ENCODE results near the gene TCF12.

TCF12 gene

GRCh38 chr15:57217778-57218598 is 299.5 kb downstream of the TCF12 start:
- peak; percentile 40 for DNase-seq (ENCODE audit: low read depth)
- H3K4me3 ChIP-seq (ENCODE audit: control insufficient read depth, low read depth, low read length) = no peak overlapping the region
- no peak for TF ChIP-seq CTCF (conservative IDR thresholded peaks at IDR 0.05; ENCODE audit: control insufficient read depth, insufficient read depth, low read depth, low read length)

DNA sequence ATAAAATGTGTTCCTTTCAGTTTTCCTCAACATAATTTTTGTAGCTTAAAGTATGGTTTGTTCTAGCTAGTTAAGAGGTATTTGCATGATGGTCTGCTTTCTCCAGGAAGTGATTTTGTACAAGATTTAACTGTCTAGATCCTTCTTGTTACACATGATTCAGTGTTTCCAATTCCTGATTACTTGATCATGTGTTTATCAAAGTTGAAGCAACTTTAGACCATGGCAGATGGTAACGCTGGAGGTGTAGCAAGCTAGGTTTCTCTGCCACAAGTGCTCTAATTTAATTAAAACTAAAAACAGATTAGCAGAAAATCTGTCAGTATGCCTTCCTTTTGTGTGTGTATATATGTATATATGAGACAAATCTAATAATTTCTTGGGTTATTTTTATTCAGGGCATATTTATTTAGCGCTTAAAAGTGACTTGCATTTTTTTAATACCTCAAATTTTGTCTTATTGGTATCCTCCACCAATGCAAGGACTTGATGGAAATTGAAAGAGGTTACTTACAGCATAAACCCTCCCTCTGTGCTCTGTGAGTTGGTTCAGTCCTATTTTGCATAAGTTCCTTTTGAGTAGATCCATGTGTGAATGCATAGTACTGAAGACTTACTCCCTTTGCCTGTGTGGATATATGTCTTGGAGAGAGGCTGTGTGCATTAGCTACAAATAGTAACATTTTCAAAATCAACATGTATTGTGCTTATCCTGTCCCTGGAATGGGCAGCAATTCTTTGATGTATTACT is 300.6 kb downstream of the TCF12 start:
- peak overlapping the region; percentile 61 for H3K4me3 ChIP-seq (ENCODE audit: control insufficient read depth, low read depth, low read length)
- no peak for TF ChIP-seq CTCF (conservative IDR thresholded peaks at IDR 0.05; ENCODE audit: control insufficient read depth, insufficient read depth, low read depth, low read length)

GRCh38 chr15:57220205-57220604 is 301.8 kb downstream of the TCF12 start:
- no peak for TF ChIP-seq CTCF (conservative IDR thresholded peaks at IDR 0.05; ENCODE audit: control insufficient read depth, insufficient read depth, low read depth, low read length)
- DNase-seq (ENCODE audit: low read depth) = peak; percentile 92
- H3K4me3 ChIP-seq (ENCODE audit: control insufficient read depth, low read depth, low read length) = peak overlapping the region; percentile 61

More for the DNA sequence above, 300.6 kb downstream of the TCF12 start:
- peak; percentile 95 for DNase-seq (ENCODE audit: low read depth)

DNA sequence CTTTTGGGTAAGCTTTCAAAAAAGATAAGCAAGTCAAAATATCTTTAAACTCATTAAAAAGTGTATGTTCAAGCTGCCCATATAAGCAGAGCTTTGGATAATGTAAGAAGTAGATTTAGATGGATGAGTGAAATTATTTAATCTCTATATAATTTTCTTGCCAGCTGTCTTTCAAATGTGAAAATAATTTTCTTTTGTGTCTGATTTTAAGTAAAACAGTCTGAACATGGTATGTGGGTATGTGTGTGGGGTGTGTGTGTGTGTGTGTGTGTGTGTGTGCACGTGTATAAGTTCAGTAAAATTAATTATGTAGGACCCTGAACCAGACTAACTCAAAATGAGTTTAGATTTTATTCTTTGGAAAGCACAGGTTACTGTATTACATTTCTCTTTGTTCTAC is 302.7 kb downstream of the TCF12 start:
- peak overlapping the region; percentile 41 for H3K4me3 ChIP-seq (ENCODE audit: control insufficient read depth, low read depth, low read length)
- no peak for TF ChIP-seq CTCF (conservative IDR thresholded peaks at IDR 0.05; ENCODE audit: control insufficient read depth, insufficient read depth, low read depth, low read length)
- no peak for DNase-seq (ENCODE audit: low read depth)

DNA sequence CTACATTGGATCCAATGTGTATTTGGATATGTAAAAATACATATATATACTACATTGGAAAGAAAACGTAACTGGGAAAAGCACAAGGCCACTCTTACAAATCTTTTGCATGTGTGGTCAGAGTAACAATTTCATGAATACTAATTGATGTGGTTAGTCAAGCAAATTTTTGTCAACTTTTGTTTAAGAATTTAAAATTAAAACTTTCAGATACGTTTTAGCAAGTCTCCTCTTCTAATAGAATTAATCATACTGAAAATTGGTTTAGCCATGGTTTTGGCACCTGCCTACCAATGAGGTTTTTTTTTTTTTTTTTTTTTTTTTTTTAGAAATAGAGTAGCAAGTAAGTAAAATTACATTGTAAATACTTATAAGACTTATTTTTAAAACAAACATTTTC is 304.9 kb downstream of the TCF12 start:
- no peak for TF ChIP-seq CTCF (conservative IDR thresholded peaks at IDR 0.05; ENCODE audit: control insufficient read depth, insufficient read depth, low read depth, low read length)
- no peak for DNase-seq (ENCODE audit: low read depth)

GRCh38 chr15:57223887-57224286 is 305.4 kb downstream of the TCF12 start:
- no peak for DNase-seq (ENCODE audit: low read depth)
- no peak for TF ChIP-seq CTCF (conservative IDR thresholded peaks at IDR 0.05; ENCODE audit: control insufficient read depth, insufficient read depth, low read depth, low read length)
- no peak overlapping the region for H3K4me3 ChIP-seq (ENCODE audit: control insufficient read depth, low read depth, low read length)

More for the DNA sequence above, 304.9 kb downstream of the TCF12 start:
- H3K4me3 ChIP-seq (ENCODE audit: control insufficient read depth, low read depth, low read length) = no peak overlapping the region

Measured in fibroblast of mammary gland (primary cell).